Panc1 (cell line): ENCODE measurements around the gene AGBL5. TPM values are rescaled to one million over a fixed set of nuclear protein-coding genes. Genes with fewer than 3 reads are reported as not detected.
A peak's percentile ranks its signal among the peaks of the same experiment; 100 is the strongest.

Experiments
- ATAC-seq: fragments of 200-7000 bp; cut with Tn5 transposase; 2 replicates; pipeline ENCODE4 v1.9.1; 2020; ENCODE audit warnings: mild to moderate bottlenecking, moderate library complexity
- Bru-seq: library from RNA; stranded (reverse); fragments of 400-500 nt; gene quantifications from one replicate; lab custom pipeline; 2021; lab: Mats Ljungman, UMichigan
- BruChase-seq, 2 experiments: library from RNA; stranded (reverse); fragments of 400-500 nt; gene quantifications; one replicate each; lab custom pipeline; 2021; lab: Mats Ljungman, UMichigan
- BruUV-seq: library from RNA; stranded (reverse); fragments of 400-500 nt; replicated peaks from 2 replicates; lab custom pipeline; 2021; lab: Mats Ljungman, UMichigan
- CTCF ChIA-PET: fragments of 300-600 bp; sonication (Branson Sonifier 250); formaldehyde crosslinking; loops from one replicate; lab custom pipeline; 2022; ENCODE audit warnings: antibody characterized with exemption; lab: Charles Lee
- POLR2A ChIA-PET: fragments of 300-600 bp; sonication (Branson Sonifier 250); formaldehyde crosslinking; loops from one replicate; lab custom pipeline; 2022; ENCODE audit warnings: antibody characterized with exemption; lab: Charles Lee
- DNase-seq: peaks from one replicate; pipeline ENCODE4 v3.0.0-alpha.2; 2010; ENCODE audit warnings: low read depth, low spot score
- H3K27ac ChIP-seq: 2 replicates; pipeline ENCODE4 v1.5.1; 2011; ENCODE audit warnings: mild to moderate bottlenecking, low read length, inconsistent platforms
- H3K27me3 ChIP-seq: fragments of 200-500 bp; sonication (Bioruptor generic); 2 replicates; pipeline ENCODE4 v1.6.0; 2014; ENCODE audit warnings: low read length, inconsistent platforms; ENCODE audit not compliant: control insufficient read depth, insufficient read depth
- H3K36me3 ChIP-seq: fragments of 200-500 bp; sonication (Bioruptor generic); 2 replicates; pipeline ENCODE4 v1.5.1; 2014; ENCODE audit warnings: inconsistent platforms, mild to moderate bottlenecking, low read length, moderate library complexity; ENCODE audit not compliant: control insufficient read depth, insufficient read depth
- H3K4me1 ChIP-seq: 2 replicates; pipeline ENCODE4 v1.5.1; 2011; ENCODE audit warnings: inconsistent platforms, mild to moderate bottlenecking, low read length, moderate library complexity; ENCODE audit not compliant: control insufficient read depth, insufficient read depth
- H3K4me3 ChIP-seq, 2 experiments: 2 replicates each; pipeline ENCODE4 v1.5.1; 2011 to 2012; ENCODE audit warnings: low read depth in 2 of 2, low read length in 2 of 2, mild to moderate bottlenecking in 2 of 2, inconsistent platforms in 1 of 2, moderate library complexity in 1 of 2
- H3K9me3 ChIP-seq: fragments of 200-500 bp; sonication (Bioruptor generic); 2 replicates; pipeline ENCODE4 v1.5.1; 2014; ENCODE audit warnings: low read depth, mild to moderate bottlenecking, inconsistent platforms, low read length, moderate library complexity; ENCODE audit not compliant: control insufficient read depth, insufficient read depth
- CTCF ChIP-seq: fragments of 450-650 bp; IDR thresholded peaks from 2 replicates; pipeline ENCODE4 v1.5.1; 2017; ENCODE audit warnings: mild to moderate bottlenecking
- POLR2AphosphoS5 ChIP-seq: IDR thresholded peaks from 2 replicates; pipeline ENCODE4 v1.6.1; 2012; ENCODE audit warnings: mild to moderate bottlenecking, low read depth, low read length, moderate library complexity
- SIN3A ChIP-seq: IDR thresholded peaks from 2 replicates; pipeline ENCODE4 v1.6.1; 2012; ENCODE audit warnings: low read depth, mild to moderate bottlenecking, low read length, moderate library complexity, borderline replicate concordance; ENCODE audit not compliant: insufficient read depth
- TCF7L2 ChIP-seq: IDR thresholded peaks from 2 replicates; pipeline ENCODE4 v1.6.1; 2011; ENCODE audit warnings: mild to moderate bottlenecking, low read depth, low read length, inconsistent platforms
- in situ Hi-C: cut with HindIII; loops from 2 replicates; pipeline ENCODE4 v1.10.0; 2016; ENCODE audit warnings: low sequenced_read_pairs, low pct_unique_long_range_greater_than_20kb
- intact Hi-C: fragments of 100-400 bp; cut with micrococcal nuclease; formaldehyde crosslinking; loops from one replicate; pipeline ENCODE4 v1.10.0; 2022; ENCODE audit not compliant: unreplicated experiment
- long read RNA-seq: library from polyadenylated mRNA; unstranded; transcript quantifications from one replicate; pipeline ENCODE4 v2.0.0, GENCODE V29; 2021; ENCODE audit not compliant: unreplicated experiment
- polyA plus RNA-seq: library from polyadenylated mRNA; unstranded; fragments of >200 nt; gene quantifications from one replicate; pipeline ENCODE4 v1.2.1, GENCODE V29; 2012; ENCODE audit warnings: missing spikeins; ENCODE audit not compliant: insufficient read length
- total RNA-seq: library from RNA; stranded (reverse); gene quantifications from one replicate; pipeline ENCODE4 v1.2.1, GENCODE V29; 2021; ENCODE audit not compliant: unreplicated experiment
- TF ChIP-seq, protein P1 (sequence below), 2 experiments: IDR thresholded peaks; 2 replicates each; pipeline ENCODE4 v1.6.1; 2011 to 2012; ENCODE audit warnings: low read depth in 2 of 2, control low read depth in 1 of 2, low read length in 1 of 2, mild to moderate bottlenecking in 1 of 2, moderate library complexity in 1 of 2; ENCODE audit not compliant: insufficient read depth in 1 of 2

Gene AGBL5
- total RNA-seq (55.6 TPM), Bru-seq, nascent RNA (percentile 54 among the genes with signal in this experiment), BruChase-seq, experiment 1, labeled RNA remaining after a 2-hour chase (percentile 56 among the genes with signal in this experiment), BruChase-seq, experiment 2, labeled RNA remaining after a 6-hour chase (percentile 68 among the genes with signal in this experiment)
- 46.6 TPM for polyA plus RNA-seq
- long read RNA-seq, transcript AGBL5-201 (11 exons, 2,382 nt): major isoform, 47 of 90 reads
- long read RNA-seq, partial matches to known transcripts: 20 of 90 reads
- long read RNA-seq, other reads (novel, unspliced or antisense): 19 of 90 reads

GRCh38 chr2:27050996-27051901, at the start of gene AGBL5:
TSS of gene AGBL5 (plus strand) at chr2:27051668. CDS start at chr2:27052959, 1,291 bp downstream.
- intact Hi-C loops: no loop called here
- in situ Hi-C loops: no loop called here
- ChIA-PET POLR2A (interaction anchor here (0.5 to 1.5 kb wide), 5 partner anchors 13 to 866 kb away, joined by 3 to 6 read pairs (median 4); partner anchors contain the start of gene OST4), CTCF (interaction anchor here (0.6 to 1.3 kb wide), 3 partner anchors 10 to 140 kb away, joined by 3 to 9 read pairs (median 5); no protein-coding TSS in a partner anchor)
- no TSS peak for BruUV-seq
- no peaks in the 10 kb centered on the region for H3K9me3 ChIP-seq
- peak; percentile 94 for DNase-seq
- TF ChIP-seq SIN3A: no peak; the same call in 1 of the 2 replicates
- TF ChIP-seq CTCF: no peak
- peak; percentile 65 for TF ChIP-seq POLR2AphosphoS5
- TF ChIP-seq, protein P1, sequence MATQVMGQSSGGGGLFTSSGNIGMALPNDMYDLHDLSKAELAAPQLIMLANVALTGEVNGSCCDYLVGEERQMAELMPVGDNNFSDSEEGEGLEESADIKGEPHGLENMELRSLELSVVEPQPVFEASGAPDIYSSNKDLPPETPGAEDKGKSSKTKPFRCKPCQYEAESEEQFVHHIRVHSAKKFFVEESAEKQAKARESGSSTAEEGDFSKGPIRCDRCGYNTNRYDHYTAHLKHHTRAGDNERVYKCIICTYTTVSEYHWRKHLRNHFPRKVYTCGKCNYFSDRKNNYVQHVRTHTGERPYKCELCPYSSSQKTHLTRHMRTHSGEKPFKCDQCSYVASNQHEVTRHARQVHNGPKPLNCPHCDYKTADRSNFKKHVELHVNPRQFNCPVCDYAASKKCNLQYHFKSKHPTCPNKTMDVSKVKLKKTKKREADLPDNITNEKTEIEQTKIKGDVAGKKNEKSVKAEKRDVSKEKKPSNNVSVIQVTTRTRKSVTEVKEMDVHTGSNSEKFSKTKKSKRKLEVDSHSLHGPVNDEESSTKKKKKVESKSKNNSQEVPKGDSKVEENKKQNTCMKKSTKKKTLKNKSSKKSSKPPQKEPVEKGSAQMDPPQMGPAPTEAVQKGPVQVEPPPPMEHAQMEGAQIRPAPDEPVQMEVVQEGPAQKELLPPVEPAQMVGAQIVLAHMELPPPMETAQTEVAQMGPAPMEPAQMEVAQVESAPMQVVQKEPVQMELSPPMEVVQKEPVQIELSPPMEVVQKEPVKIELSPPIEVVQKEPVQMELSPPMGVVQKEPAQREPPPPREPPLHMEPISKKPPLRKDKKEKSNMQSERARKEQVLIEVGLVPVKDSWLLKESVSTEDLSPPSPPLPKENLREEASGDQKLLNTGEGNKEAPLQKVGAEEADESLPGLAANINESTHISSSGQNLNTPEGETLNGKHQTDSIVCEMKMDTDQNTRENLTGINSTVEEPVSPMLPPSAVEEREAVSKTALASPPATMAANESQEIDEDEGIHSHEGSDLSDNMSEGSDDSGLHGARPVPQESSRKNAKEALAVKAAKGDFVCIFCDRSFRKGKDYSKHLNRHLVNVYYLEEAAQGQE (IDR thresholded peaks at IDR 0.05; ENCODE audit: insufficient read depth in 1 of 2, low read depth in 2 of 2, low read length in 1 of 2): no peak
- TF ChIP-seq TCF7L2: no peak
- H3K36me3 ChIP-seq: peaks cover 9% of the 10 kb centered on the region
- ATAC-seq: peak; percentile 86
- peaks cover 6% of the 10 kb centered on the region for H3K4me1 ChIP-seq
- H3K27ac ChIP-seq: peak within 1 kb of the TSS; percentile 88
- peak within 1 kb of the TSS; percentile 80 to 95 for H3K4me3 ChIP-seq
- no peaks in the 10 kb centered on the region for H3K27me3 ChIP-seq

DNA sequence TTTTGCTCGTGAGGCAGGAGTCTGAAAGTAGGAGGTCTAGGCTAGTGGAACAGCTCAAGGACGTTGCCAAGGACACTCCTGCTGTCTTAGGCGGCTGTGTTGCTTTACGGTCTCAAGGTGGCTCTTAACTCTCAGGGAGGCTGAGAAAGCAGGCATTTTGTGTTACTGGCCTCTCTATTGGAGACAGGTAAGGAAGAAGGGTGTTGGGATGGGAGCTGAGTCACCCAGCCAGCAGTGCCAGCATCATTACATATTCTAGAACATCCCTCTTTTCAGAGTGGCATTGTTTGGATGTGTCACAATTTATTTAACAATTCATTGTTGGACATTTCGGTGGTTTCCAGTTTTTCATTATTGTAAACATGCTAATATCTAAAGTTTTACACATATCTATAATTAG, 49.5 kb upstream of the AGBL5 start:
- Histone ChIP-seq H3K27me3 (no peaks in the 10 kb centered on the region), H3K4me1 (no peaks in the 10 kb centered on the region; the same call in 1 of the 2 replicates), H3K27ac (no peak overlapping the region), H3K36me3 (no peaks in the 10 kb centered on the region), H3K9me3 (no peaks in the 10 kb centered on the region), H3K4me3 (no peak overlapping the region)
- TF ChIP-seq CTCF: no peak
- no peak for TF ChIP-seq POLR2AphosphoS5
- TF ChIP-seq, protein P1 (IDR thresholded peaks at IDR 0.05; ENCODE audit: insufficient read depth in 1 of 2, low read depth in 2 of 2, low read length in 1 of 2): no peak
- TF ChIP-seq SIN3A: no peak
- CTCF ChIA-PET: interaction anchor here (0.6 kb wide), 1 partner anchor 192 kb away, joined by 3 read pairs; no protein-coding TSS in a partner anchor
- ATAC-seq: no peak
- no TSS peak for BruUV-seq
- DNase-seq: no peak
- intact Hi-C loops: no loop called here
- POLR2A ChIA-PET: no interaction called here
- in situ Hi-C loops: no loop called here
